Smooth muscle cell (in vitro differentiated cells): ENCODE results near the gene SUCNR1. TPM values are rescaled to one million over a fixed set of nuclear protein-coding genes. Genes with fewer than 3 reads are reported as not detected.

Experiments
- DNase-seq: peaks from one replicate; lab custom pipeline; 2025; ENCODE audit not compliant: unreplicated experiment; lab: John Stamatoyannopoulos, UW
- H2AFZ ChIP-seq: fragments of 200-600 bp; sonication (generic); 2 replicates; pipeline ENCODE4 v1.6.0; 2016; ENCODE audit warnings: antibody characterized with exemption, low read depth, mild to moderate bottlenecking
- H3F3A ChIP-seq: fragments of 200-600 bp; sonication (generic); 2 replicates; pipeline ENCODE4 v1.6.0; 2017; ENCODE audit warnings: antibody characterized with exemption, low read depth
- H3K27ac ChIP-seq: fragments of 200-600 bp; sonication (generic); 2 replicates; pipeline ENCODE4 v1.5.1; 2016; ENCODE audit warnings: low read depth, mild to moderate bottlenecking
- H3K27me3 ChIP-seq: fragments of 200-600 bp; sonication (generic); 2 replicates; pipeline ENCODE4 v1.6.1; 2016; ENCODE audit warnings: low read depth, mild to moderate bottlenecking
- H3K36me3 ChIP-seq: fragments of 200-600 bp; sonication (generic); 2 replicates; pipeline ENCODE4 v1.5.1; 2016; ENCODE audit warnings: low read depth
- H3K4me1 ChIP-seq: fragments of 200-600 bp; sonication (generic); 2 replicates; pipeline ENCODE4 v1.5.1; 2016; ENCODE audit warnings: low read depth
- H3K4me2 ChIP-seq: fragments of 200-600 bp; sonication (generic); 2 replicates; pipeline ENCODE4 v1.6.0; 2016; ENCODE audit warnings: mild to moderate bottlenecking
- H3K4me3 ChIP-seq: fragments of 200-600 bp; sonication (generic); 2 replicates; pipeline ENCODE4 v1.5.1; 2016; ENCODE audit warnings: mild to moderate bottlenecking
- H3K79me2 ChIP-seq: fragments of 200-600 bp; sonication (generic); 2 replicates; pipeline ENCODE4 v1.6.0; 2016; ENCODE audit warnings: low read depth, mild to moderate bottlenecking
- H3K9ac ChIP-seq: fragments of 200-600 bp; sonication (generic); 2 replicates; pipeline ENCODE4 v1.6.0; 2016; ENCODE audit warnings: low read depth
- H3K9me3 ChIP-seq: fragments of 200-600 bp; sonication (generic); replicated peaks from 2 replicates; pipeline ENCODE4 v1.5.1; 2016; ENCODE audit warnings: low read depth
- H4K20me1 ChIP-seq: fragments of 200-600 bp; sonication (generic); 2 replicates; pipeline ENCODE4 v1.6.0; 2016; ENCODE audit warnings: low read depth
- CTCF ChIP-seq: fragments of 200-600 bp; sonication (generic); IDR thresholded peaks from 2 replicates; pipeline ENCODE4 v1.5.1; 2017; ENCODE audit warnings: borderline replicate concordance, mild to moderate bottlenecking, antibody characterized with exemption; ENCODE audit not compliant: insufficient read depth, poor library complexity, severe bottlenecking
- WGBS: methylation state at CpG from one replicate; pipeline ENCODE4 v1.1.7; 2016; ENCODE audit warnings: low lambda C conversion rate; 5-methylcytosine and 5-hydroxymethylcytosine counted together
- polyA plus RNA-seq: library from polyadenylated mRNA; unstranded; fragments of >200 nt; fragmentation: Nextera tagmentation; extraction: Ambion mirVana; gene quantifications from 2 replicates; pipeline ENCODE4 v1.2.1, GENCODE V29; 2016
- total RNA-seq: library from RNA; depleted of rRNA; stranded (reverse); fragments of >200 nt; gene quantifications from 2 replicates; pipeline ENCODE4 v1.2.3, GENCODE V29; 2014

Gene SUCNR1
- total and polyA plus RNA-seq, 2 experiments from 2014 or later: not detected

DNA sequence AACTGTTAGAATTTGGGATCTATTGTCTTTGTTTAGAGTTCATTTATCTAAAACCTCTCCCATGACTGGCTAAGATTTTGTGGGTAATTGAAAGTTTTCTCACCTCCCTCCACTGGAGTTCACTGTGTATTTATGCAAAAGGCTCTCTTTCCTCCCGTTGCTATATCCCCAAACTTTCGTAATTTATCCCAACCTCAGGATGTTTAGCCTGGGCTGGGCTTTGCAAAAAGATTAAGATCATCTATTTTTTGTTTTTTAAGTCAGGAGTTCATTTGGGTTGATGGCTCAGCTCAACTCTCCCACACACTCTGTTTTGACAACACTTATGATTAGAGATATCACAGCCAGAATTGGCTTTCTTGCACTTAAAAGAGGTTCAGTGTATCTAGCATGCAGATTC is 27.0 kb downstream of the SUCNR1 start:
- H2AFZ ChIP-seq: no peak overlapping the region
- no peaks in the 10 kb centered on the region for H3K9me3 ChIP-seq
- H3K4me1 ChIP-seq: peaks cover 31% of the 10 kb centered on the region
- H3F3A ChIP-seq: peaks cover 11% of the 10 kb centered on the region
- H3K27ac ChIP-seq: no peak overlapping the region
- H3K9ac ChIP-seq: no peak overlapping the region
- no peaks in the 10 kb centered on the region for H3K27me3 ChIP-seq
- TF ChIP-seq CTCF: no peak
- no peaks in the 10 kb centered on the region for H3K36me3 ChIP-seq
- no peak for DNase-seq
- H4K20me1 ChIP-seq: no peaks in the 10 kb centered on the region
- no peak overlapping the region for H3K4me3 ChIP-seq
- H3K79me2 ChIP-seq: no peaks in the 10 kb centered on the region
- 58% methylated on average over 2 of the region's 2 CpGs for WGBS
- peak overlapping the region; percentile 52 for H3K4me2 ChIP-seq

GRCh38 chr3:151900884-151901643 is 27.6 kb downstream of the SUCNR1 start:
- Histone ChIP-seq H3K4me3 (no peak overlapping the region), H3K9me3 (no peaks in the 10 kb centered on the region), H3F3A (peaks cover 11% of the 10 kb centered on the region), H3K36me3 (no peaks in the 10 kb centered on the region), H2AFZ (no peak overlapping the region), H4K20me1 (no peaks in the 10 kb centered on the region), H3K4me1 (peaks cover 31% of the 10 kb centered on the region), H3K4me2 (peak overlapping the region; percentile 52), H3K9ac (no peak overlapping the region), H3K27ac (peak overlapping the region; percentile 3), H3K27me3 (no peaks in the 10 kb centered on the region), H3K79me2 (no peaks in the 10 kb centered on the region)
- WGBS: 15% methylated on average over 1 of the region's 1 CpG
- TF ChIP-seq CTCF: no peak
- DNase-seq: no peak

GRCh38 chr3:151901644-151902285 is 28.3 kb downstream of the SUCNR1 start:
- H3F3A ChIP-seq: peaks cover 8% of the 10 kb centered on the region
- H3K36me3 ChIP-seq: no peaks in the 10 kb centered on the region
- no peak overlapping the region for H3K9ac ChIP-seq
- H3K4me1 ChIP-seq: peaks cover 31% of the 10 kb centered on the region
- H3K27ac ChIP-seq: peak overlapping the region; percentile 3
- H3K4me3 ChIP-seq: no peak overlapping the region
- no peaks in the 10 kb centered on the region for H3K9me3 ChIP-seq
- peak overlapping the region; percentile 24 for H2AFZ ChIP-seq
- peak overlapping the region; percentile 52 for H3K4me2 ChIP-seq
- H3K79me2 ChIP-seq: no peaks in the 10 kb centered on the region
- 15% methylated on average over 3 of the region's 3 CpGs for WGBS
- no peak for DNase-seq
- no peaks in the 10 kb centered on the region for H3K27me3 ChIP-seq
- no peaks in the 10 kb centered on the region for H4K20me1 ChIP-seq
- no peak for TF ChIP-seq CTCF
